Endothelial cell of umbilical vein (primary cell): ENCODE measurements around the gene NPTX1. TPM values are rescaled to one million over a fixed set of nuclear protein-coding genes. Genes with fewer than 3 reads are reported as not detected.

Source experiments
- BruUV-seq: library from RNA; stranded (reverse); fragments of 400-500 nt; replicated peaks from 2 replicates; lab custom pipeline; 2021; lab: Mats Ljungman, UMichigan
- CTCF ChIA-PET: fragments of 300-600, 350-600 bp; sonication (Branson Sonifier 250); formaldehyde crosslinking; loops from one replicate; lab custom pipeline; 2021; ENCODE audit warnings: antibody characterized with exemption, inconsistent platforms; lab: Charles Lee
- POLR2A ChIA-PET: fragments of 300-600, 350-600 bp; sonication (Branson Sonifier 250); formaldehyde crosslinking; loops from one replicate; lab custom pipeline; 2021; ENCODE audit warnings: antibody characterized with exemption, inconsistent platforms; lab: Charles Lee
- DNase-seq: peaks from one replicate; pipeline ENCODE4 v3.0.0-alpha.2; 2011; ENCODE audit warnings: low read depth, low spot score
- FAIRE-seq: peaks from 2 replicates; lab custom pipeline; 2011; peaks lifted over from hg19 to GRCh38; lab: Jason Lieb, UNC
- H2AFZ ChIP-seq: 2 replicates; pipeline ENCODE4 v1.6.0; 2012; ENCODE audit warnings: low read depth, low read length, control low read depth, inconsistent platforms
- H3K27ac ChIP-seq: 2 replicates; pipeline ENCODE4 v1.5.1; 2011; ENCODE audit warnings: low read depth, mild to moderate bottlenecking, control low read depth, low read length, moderate library complexity; ENCODE audit not compliant: insufficient read depth
- H3K27me3 ChIP-seq, 2 experiments: 2 replicates each; pipeline versions ENCODE4 v1.6.0 to v1.6.1; 2011; ENCODE audit warnings: low read length in 2 of 2, mixed read lengths in 1 of 2; ENCODE audit not compliant: control insufficient read depth in 2 of 2, insufficient read depth in 2 of 2
- H3K36me3 ChIP-seq, 2 experiments: 2 replicates in 1 of 2; 3 replicates in 1 of 2; pipeline ENCODE4 v1.5.1; 2011; ENCODE audit warnings: low read length in 2 of 2, mild to moderate bottlenecking in 1 of 2, moderate library complexity in 1 of 2; ENCODE audit not compliant: control insufficient read depth in 2 of 2, insufficient read depth in 2 of 2; ENCODE audit errors: extremely low read depth in 1 of 2
- H3K4me1 ChIP-seq: 3 replicates; pipeline ENCODE4 v1.5.1; 2011; ENCODE audit warnings: mild to moderate bottlenecking, low read length; ENCODE audit not compliant: control insufficient read depth, insufficient read depth; ENCODE audit errors: extremely low read depth
- H3K4me2 ChIP-seq: 2 replicates; pipeline ENCODE4 v1.6.1; 2011; ENCODE audit warnings: low read length, control low read depth, mixed read lengths; ENCODE audit not compliant: insufficient read depth
- H3K4me3 ChIP-seq, 3 experiments: fragments of 200-600 bp in 1 of 3; sonication (generic), shearing (Covaris generic) in 1 of 3; replicated peaks in 1 of 3; 2 replicates each; pipeline ENCODE4 v1.5.1; 2011 to 2016; ENCODE audit warnings: control low read depth in 3 of 3, low read length in 3 of 3, mild to moderate bottlenecking in 2 of 3, inconsistent platforms in 1 of 3, low read depth in 1 of 3, moderate library complexity in 1 of 3; ENCODE audit not compliant: insufficient read depth in 1 of 3
- H3K79me2 ChIP-seq: 2 replicates; pipeline ENCODE4 v1.6.0; 2012; ENCODE audit warnings: low read length, inconsistent platforms; ENCODE audit not compliant: control insufficient read depth, insufficient read depth
- H3K9ac ChIP-seq: replicated peaks from 2 replicates; pipeline ENCODE3; 2011; ENCODE audit warnings: low read length, control low read depth; ENCODE audit not compliant: insufficient read depth; ENCODE audit errors: extremely low read depth
- H3K9me1 ChIP-seq: replicated peaks from 3 replicates; pipeline ENCODE4 v1.6.0; 2011; ENCODE audit warnings: mild to moderate bottlenecking, low read length; ENCODE audit not compliant: control insufficient read depth, insufficient read depth; ENCODE audit errors: extremely low read depth
- H3K9me3 ChIP-seq: replicated peaks from 2 replicates; pipeline ENCODE4 v1.5.1; 2012; ENCODE audit warnings: low read length, inconsistent platforms; ENCODE audit not compliant: control insufficient read depth, insufficient read depth
- H4K20me1 ChIP-seq: replicated peaks from 2 replicates; pipeline ENCODE3; 2011; ENCODE audit warnings: mild to moderate bottlenecking, low read length; ENCODE audit not compliant: control insufficient read depth, insufficient read depth; ENCODE audit errors: extremely low read depth
- CTCF ChIP-seq, 2 donors: IDR thresholded peaks; 1 replicate in 1 of 2; 2 replicates in 1 of 2; pipeline ENCODE4 v1.5.1; 2011; ENCODE audit warnings: low read length in 2 of 2, mild to moderate bottlenecking in 2 of 2, moderate library complexity in 2 of 2, control low read depth in 1 of 2, inconsistent platforms in 1 of 2, low read depth in 1 of 2; ENCODE audit not compliant: insufficient read depth in 1 of 2; ENCODE audit errors: extremely low read depth in 1 of 2
- EZH2 ChIP-seq: IDR thresholded peaks from 2 replicates; pipeline ENCODE4 v1.6.1; 2012; ENCODE audit warnings: borderline replicate concordance, low read depth, mild to moderate bottlenecking, moderate library complexity, low read length, inconsistent platforms; ENCODE audit not compliant: severe bottlenecking
- FOS ChIP-seq: IDR thresholded peaks from 2 replicates; pipeline ENCODE4 v1.6.1; 2011; ENCODE audit warnings: mild to moderate bottlenecking, low read length, moderate library complexity, borderline replicate concordance; ENCODE audit not compliant: insufficient read depth
- GATA2 ChIP-seq: IDR thresholded peaks from 2 replicates; pipeline ENCODE4 v1.7.0; 2011; ENCODE audit warnings: low read depth, mild to moderate bottlenecking, moderate library complexity, mixed read lengths, low read length; ENCODE audit not compliant: insufficient read length, insufficient read depth
- JUN ChIP-seq: IDR thresholded peaks from 2 replicates; pipeline ENCODE4 v1.6.1; 2011; ENCODE audit warnings: borderline replicate concordance, low read depth; ENCODE audit not compliant: insufficient read length, insufficient read depth
- MAX ChIP-seq: IDR thresholded peaks from 2 replicates; pipeline ENCODE4 v1.6.1; 2011; ENCODE audit not compliant: insufficient read depth, insufficient read length
- MYC ChIP-seq: IDR thresholded peaks from one replicate; pipeline ENCODE4 v1.6.1; 2011; ENCODE audit warnings: mild to moderate bottlenecking, low read depth, low read length
- POLR2A ChIP-seq: IDR thresholded peaks from 2 replicates; pipeline ENCODE4 v1.6.1; 2012; ENCODE audit warnings: low read depth, mild to moderate bottlenecking, control low read depth, low read length
- POLR2AphosphoS5 ChIP-seq: IDR thresholded peaks from 2 replicates; pipeline ENCODE4 v1.6.1; 2012; ENCODE audit warnings: low read depth, mild to moderate bottlenecking, control low read depth, low read length, moderate library complexity; ENCODE audit not compliant: insufficient read depth
- dilution Hi-C: fragments of 300-500 bp; cut with MboI; formaldehyde crosslinking; loops from one replicate; pipeline ENCODE4 v1.15.0; 2019; ENCODE audit warnings: low sequenced_read_pairs; ENCODE audit not compliant: extremely low pct_ligation_motif_present
- intact Hi-C: fragments of 100-400 bp; cut with micrococcal nuclease; formaldehyde crosslinking; loops from one replicate; pipeline ENCODE4 v1.10.0; 2022
- polyA plus RNA-seq, 4 experiments: library from polyadenylated mRNA; depleted of rRNA in 3 of 4; stranded (reverse) in 3 of 4; unstranded in 1 of 4; fragments of >200 nt; gene quantifications; 2 replicates each; pipeline versions ENCODE4 v1.2.1 to v1.2.3, GENCODE V29; 2011 to 2012; ENCODE audit warnings: missing spikeins in 1 of 4
- total RNA-seq: library from RNA; stranded (reverse); gene quantifications from 2 replicates; pipeline ENCODE4 v1.2.3, GENCODE V29; 2021

Gene NPTX1
- total and polyA plus RNA-seq, 2 donors (not counting 3 experiments of a cell fraction or from before 2014, with no cell fraction given) = 0.03 TPM; not detected in 1

GRCh38 chr17:80427366-80428282 is 48.8 kb downstream of the NPTX1 start:
- Histone ChIP-seq H3K9me3 (no peaks in the 10 kb centered on the region), H2AFZ (no peak overlapping the region), H3K9me1 (no peaks in the 10 kb centered on the region), H3K36me3 (no peaks in the 10 kb centered on the region), H3K27me3 (no peaks in the 10 kb centered on the region), H4K20me1 (no peaks in the 10 kb centered on the region), H3K4me1 (no peaks in the 10 kb centered on the region), H3K79me2 (no peaks in the 10 kb centered on the region), H3K4me2 (no peak overlapping the region), H3K4me3 (no peak overlapping the region), H3K9ac (no peak overlapping the region), H3K27ac (no peak overlapping the region)
- ChIA-PET CTCF (interaction anchor here (0.6 to 5.3 kb wide), 51 partner anchors 10 to 670 kb away, joined by 3 to 66 read pairs (median 5); partner anchors contain the start of genes CHMP6, ENDOV and NPTX1), POLR2A (no interaction called here)
- dilution Hi-C loops (no loop called here), intact Hi-C loops (loop anchor here (1.0 to 10.0 kb wide), 6 partner anchors 148 to 554 kb away; no protein-coding TSS in a partner anchor)
- BruUV-seq = no TSS peak
- no peak for TF ChIP-seq MAX
- TF ChIP-seq CTCF (IDR thresholded peaks at IDR 0.05; ENCODE audit: extremely low read depth in 1 of 2, insufficient read depth in 1 of 2, low read depth in 1 of 2, low read length in 2 of 2) = no peak
- no peak for TF ChIP-seq GATA2
- TF ChIP-seq EZH2 = no peak
- TF ChIP-seq MYC = no peak
- no peak for TF ChIP-seq FOS
- no peak for TF ChIP-seq POLR2AphosphoS5
- TF ChIP-seq JUN = no peak
- TF ChIP-seq POLR2A = no peak
- DNase-seq = no peak
- FAIRE-seq = no peak
